ENCODE data around the gene ANAPC2. TPM values are rescaled to one million over a fixed set of nuclear protein-coding genes. Genes with fewer than 3 reads are reported as not detected.

Gene ANAPC2
- total RNA-seq, 1 experiment from 2014 or later, result 80.9 TPM

DNA sequence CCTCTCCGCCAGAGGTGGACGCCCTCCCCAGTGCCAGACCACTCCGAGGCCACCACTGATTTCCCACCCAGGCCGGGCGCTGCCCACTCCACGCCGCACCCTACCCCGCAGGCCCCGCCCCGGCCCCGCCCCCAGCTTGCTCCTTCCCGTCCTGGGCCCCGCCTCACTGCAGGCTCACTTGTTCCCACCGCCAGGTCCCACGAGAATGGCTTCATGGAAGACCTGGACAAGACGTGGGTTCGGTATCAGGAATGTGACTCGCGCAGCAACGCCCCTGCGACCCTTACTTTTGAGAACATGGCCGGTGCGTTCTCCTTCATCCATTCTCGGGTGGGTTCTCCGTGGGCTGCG is 25.0 kb downstream of the ANAPC2 start:
- ATAC-seq, result peak; percentile 1; the same call in 1 of the 2 replicates
- POLR2A ChIA-PET, result interaction anchor here (0.8 kb wide), 1 partner anchor 77 kb away, joined by 3 read pairs; the partner anchor contains the start of gene TUBB4B
- CTCF ChIA-PET, result interaction anchor here (0.7 to 3.7 kb wide), 18 partner anchors 12 to 400 kb away, joined by 3 to 40 read pairs (median 4); partner anchors contain the start of genes CYSRT1, NPDC1, RNF208 and RNF224

DNA sequence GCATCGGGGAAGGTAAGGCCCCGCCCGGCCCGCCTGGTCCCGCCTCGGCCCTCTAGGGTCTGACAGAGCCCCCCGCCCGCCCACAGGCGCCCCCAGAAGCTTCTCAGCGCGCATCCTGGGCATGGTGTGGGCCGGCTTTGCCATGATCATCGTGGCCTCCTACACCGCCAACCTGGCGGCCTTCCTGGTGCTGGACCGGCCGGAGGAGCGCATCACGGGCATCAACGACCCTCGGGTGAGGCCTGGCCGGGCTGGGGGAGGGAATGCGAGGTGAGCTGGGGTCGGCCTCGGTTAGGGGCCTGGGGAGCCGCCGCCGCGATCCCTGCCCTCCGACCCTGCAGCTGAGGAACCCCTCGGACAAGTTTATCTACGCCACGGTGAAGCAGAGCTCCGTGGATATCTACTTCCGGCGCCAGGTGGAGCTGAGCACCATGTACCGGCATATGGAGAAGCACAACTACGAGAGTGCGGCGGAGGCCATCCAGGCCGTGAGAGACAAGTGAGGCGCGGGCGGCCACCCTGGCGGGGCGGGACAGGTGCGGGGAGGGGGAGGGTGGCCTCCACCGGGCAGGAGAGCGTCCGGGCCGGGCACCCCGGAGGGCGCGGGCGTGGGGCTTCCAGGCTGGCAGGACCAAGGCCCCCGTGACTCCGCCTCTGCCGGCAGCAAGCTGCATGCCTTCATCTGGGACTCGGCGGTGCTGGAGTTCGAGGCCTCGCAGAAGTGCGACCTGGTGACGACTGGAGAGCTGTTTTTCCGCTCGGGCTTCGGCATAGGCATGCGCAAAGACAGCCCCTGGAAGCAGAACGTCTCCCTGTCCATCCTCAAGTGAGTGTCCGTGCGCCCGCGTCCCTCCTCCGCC is 25.6 kb downstream of the ANAPC2 start:
- Mint-ChIP-seq H3K4me3 (peak overlapping the region; percentile 62), H3K4me1 (no peaks in the 10 kb centered on the region), H3K36me3 (no peaks in the 10 kb centered on the region), H3K9me3 (no peaks in the 10 kb centered on the region), H3K27me3 (ENCODE audit: low read depth) (peaks cover 85% of the 10 kb centered on the region), H3K27ac (no peak overlapping the region)
- TF ChIP-seq, protein P1, sequence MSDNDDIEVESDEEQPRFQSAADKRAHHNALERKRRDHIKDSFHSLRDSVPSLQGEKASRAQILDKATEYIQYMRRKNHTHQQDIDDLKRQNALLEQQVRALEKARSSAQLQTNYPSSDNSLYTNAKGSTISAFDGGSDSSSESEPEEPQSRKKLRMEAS (CRISPR knock-in tag; IDR thresholded peaks at IDR 0.05), result peak; percentile 15; the same call in 1 of the 2 replicates
- TF ChIP-seq OVOL2 (CRISPR knock-in tag; IDR thresholded peaks at IDR 0.05; ENCODE audit: borderline replicate concordance) (no peak), ETV6 (CRISPR knock-in tag; IDR thresholded peaks at IDR 0.05) (peak; percentile 42; the same call in 1 of the 2 replicates)
- TF ChIP-seq, protein P2, sequence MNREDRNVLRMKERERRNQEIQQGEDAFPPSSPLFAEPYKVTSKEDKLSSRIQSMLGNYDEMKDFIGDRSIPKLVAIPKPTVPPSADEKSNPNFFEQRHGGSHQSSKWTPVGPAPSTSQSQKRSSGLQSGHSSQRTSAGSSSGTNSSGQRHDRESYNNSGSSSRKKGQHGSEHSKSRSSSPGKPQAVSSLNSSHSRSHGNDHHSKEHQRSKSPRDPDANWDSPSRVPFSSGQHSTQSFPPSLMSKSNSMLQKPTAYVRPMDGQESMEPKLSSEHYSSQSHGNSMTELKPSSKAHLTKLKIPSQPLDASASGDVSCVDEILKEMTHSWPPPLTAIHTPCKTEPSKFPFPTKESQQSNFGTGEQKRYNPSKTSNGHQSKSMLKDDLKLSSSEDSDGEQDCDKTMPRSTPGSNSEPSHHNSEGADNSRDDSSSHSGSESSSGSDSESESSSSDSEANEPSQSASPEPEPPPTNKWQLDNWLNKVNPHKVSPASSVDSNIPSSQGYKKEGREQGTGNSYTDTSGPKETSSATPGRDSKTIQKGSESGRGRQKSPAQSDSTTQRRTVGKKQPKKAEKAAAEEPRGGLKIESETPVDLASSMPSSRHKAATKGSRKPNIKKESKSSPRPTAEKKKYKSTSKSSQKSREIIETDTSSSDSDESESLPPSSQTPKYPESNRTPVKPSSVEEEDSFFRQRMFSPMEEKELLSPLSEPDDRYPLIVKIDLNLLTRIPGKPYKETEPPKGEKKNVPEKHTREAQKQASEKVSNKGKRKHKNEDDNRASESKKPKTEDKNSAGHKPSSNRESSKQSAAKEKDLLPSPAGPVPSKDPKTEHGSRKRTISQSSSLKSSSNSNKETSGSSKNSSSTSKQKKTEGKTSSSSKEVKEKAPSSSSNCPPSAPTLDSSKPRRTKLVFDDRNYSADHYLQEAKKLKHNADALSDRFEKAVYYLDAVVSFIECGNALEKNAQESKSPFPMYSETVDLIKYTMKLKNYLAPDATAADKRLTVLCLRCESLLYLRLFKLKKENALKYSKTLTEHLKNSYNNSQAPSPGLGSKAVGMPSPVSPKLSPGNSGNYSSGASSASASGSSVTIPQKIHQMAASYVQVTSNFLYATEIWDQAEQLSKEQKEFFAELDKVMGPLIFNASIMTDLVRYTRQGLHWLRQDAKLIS (CRISPR knock-in tag; IDR thresholded peaks at IDR 0.05; ENCODE audit: borderline replicate concordance), result no peak
- TF ChIP-seq, protein P3, sequence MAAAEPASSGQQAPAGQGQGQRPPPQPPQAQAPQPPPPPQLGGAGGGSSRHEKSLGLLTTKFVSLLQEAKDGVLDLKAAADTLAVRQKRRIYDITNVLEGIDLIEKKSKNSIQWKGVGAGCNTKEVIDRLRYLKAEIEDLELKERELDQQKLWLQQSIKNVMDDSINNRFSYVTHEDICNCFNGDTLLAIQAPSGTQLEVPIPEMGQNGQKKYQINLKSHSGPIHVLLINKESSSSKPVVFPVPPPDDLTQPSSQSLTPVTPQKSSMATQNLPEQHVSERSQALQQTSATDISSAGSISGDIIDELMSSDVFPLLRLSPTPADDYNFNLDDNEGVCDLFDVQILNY (CRISPR knock-in tag; IDR thresholded peaks at IDR 0.05), result 0 out of 2 replicates have a peak, but pooled peaks have one; percentile 24
- TF ChIP-seq, protein P4, sequence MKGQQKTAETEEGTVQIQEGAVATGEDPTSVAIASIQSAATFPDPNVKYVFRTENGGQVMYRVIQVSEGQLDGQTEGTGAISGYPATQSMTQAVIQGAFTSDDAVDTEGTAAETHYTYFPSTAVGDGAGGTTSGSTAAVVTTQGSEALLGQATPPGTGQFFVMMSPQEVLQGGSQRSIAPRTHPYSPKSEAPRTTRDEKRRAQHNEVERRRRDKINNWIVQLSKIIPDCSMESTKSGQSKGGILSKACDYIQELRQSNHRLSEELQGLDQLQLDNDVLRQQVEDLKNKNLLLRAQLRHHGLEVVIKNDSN (CRISPR knock-in tag; IDR thresholded peaks at IDR 0.05), result 0 out of 2 replicates have a peak, but pooled peaks have one; percentile 12
- TF ChIP-seq, protein P5, sequence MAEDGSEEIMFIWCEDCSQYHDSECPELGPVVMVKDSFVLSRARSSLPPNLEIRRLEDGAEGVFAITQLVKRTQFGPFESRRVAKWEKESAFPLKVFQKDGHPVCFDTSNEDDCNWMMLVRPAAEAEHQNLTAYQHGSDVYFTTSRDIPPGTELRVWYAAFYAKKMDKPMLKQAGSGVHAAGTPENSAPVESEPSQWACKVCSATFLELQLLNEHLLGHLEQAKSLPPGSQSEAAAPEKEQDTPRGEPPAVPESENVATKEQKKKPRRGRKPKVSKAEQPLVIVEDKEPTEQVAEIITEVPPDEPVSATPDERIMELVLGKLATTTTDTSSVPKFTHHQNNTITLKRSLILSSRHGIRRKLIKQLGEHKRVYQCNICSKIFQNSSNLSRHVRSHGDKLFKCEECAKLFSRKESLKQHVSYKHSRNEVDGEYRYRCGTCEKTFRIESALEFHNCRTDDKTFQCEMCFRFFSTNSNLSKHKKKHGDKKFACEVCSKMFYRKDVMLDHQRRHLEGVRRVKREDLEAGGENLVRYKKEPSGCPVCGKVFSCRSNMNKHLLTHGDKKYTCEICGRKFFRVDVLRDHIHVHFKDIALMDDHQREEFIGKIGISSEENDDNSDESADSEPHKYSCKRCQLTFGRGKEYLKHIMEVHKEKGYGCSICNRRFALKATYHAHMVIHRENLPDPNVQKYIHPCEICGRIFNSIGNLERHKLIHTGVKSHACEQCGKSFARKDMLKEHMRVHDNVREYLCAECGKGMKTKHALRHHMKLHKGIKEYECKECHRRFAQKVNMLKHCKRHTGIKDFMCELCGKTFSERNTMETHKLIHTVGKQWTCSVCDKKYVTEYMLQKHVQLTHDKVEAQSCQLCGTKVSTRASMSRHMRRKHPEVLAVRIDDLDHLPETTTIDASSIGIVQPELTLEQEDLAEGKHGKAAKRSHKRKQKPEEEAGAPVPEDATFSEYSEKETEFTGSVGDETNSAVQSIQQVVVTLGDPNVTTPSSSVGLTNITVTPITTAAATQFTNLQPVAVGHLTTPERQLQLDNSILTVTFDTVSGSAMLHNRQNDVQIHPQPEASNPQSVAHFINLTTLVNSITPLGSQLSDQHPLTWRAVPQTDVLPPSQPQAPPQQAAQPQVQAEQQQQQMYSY (CRISPR knock-in tag; IDR thresholded peaks at IDR 0.05), result no peak
- ChIA-PET CTCF (interaction anchor here (0.6 to 3.7 kb wide), 19 partner anchors 13 to 400 kb away, joined by 3 to 40 read pairs (median 4); partner anchors contain the start of genes CYSRT1, NPDC1, RNF208 and RNF224), POLR2A (interaction anchor here (0.8 to 1.4 kb wide), 2 partner anchors 12 to 78 kb away, joined by 3 to 6 read pairs; partner anchors contain the start of gene TUBB4B)
- ATAC-seq (peak; percentile 12), DNase-seq (ENCODE audit: low spot score) (peak; percentile 59)

More for the DNA sequence above, 25.0 kb downstream of the ANAPC2 start:
- Mint-ChIP-seq H3K9me3 (no peaks in the 10 kb centered on the region), H3K27ac (no peak overlapping the region), H3K27me3 (ENCODE audit: low read depth) (peaks cover 84% of the 10 kb centered on the region), H3K4me1 (no peaks in the 10 kb centered on the region), H3K4me3 (peak overlapping the region; percentile 62), H3K36me3 (no peaks in the 10 kb centered on the region)
- TF ChIP-seq, protein P5 (CRISPR knock-in tag; IDR thresholded peaks at IDR 0.05), result peak; percentile 93
- TF ChIP-seq GABPB1 (CRISPR knock-in tag; IDR thresholded peaks at IDR 0.05) (no peak), ATF1 (CRISPR knock-in tag; IDR thresholded peaks at IDR 0.05) (no peak)
- peak; percentile 57 for DNase-seq (ENCODE audit: low spot score)

All from WTC11 (cell line).